H1 (cell line): ENCODE data around the gene BCKDHA. TPM values are rescaled to one million over a fixed set of nuclear protein-coding genes. Genes with fewer than 3 reads are reported as not detected.

Source experiments
- CBX5 ChIP-seq: fragments of 300-800, 300-1000 bp; sonication (generic); IDR thresholded peaks from 2 replicates; pipeline ENCODE4 v1.7.1; 2016; ENCODE audit warnings: antibody characterized with exemption, low read length, low read depth
- E2F6 ChIP-seq: IDR thresholded peaks from 2 replicates; pipeline ENCODE4 v1.6.1; 2012; ENCODE audit warnings: inconsistent platforms
- EP300 ChIP-seq, 2 experiments: IDR thresholded peaks; 1 replicate in 1 of 2; 2 replicates in 1 of 2; pipeline ENCODE4 v1.6.1; 2011 to 2012; ENCODE audit warnings: low read depth in 2 of 2, low read length in 2 of 2, mild to moderate bottlenecking in 2 of 2, borderline replicate concordance in 1 of 2, inconsistent platforms in 1 of 2, moderate library complexity in 1 of 2
- GTF2F1 ChIP-seq: IDR thresholded peaks from 2 replicates; pipeline ENCODE4 v1.6.1; 2012; ENCODE audit warnings: low read depth, low read length, improper control_type of control experiment, borderline replicate concordance
- JUND ChIP-seq: IDR thresholded peaks from 2 replicates; pipeline ENCODE4 v1.6.1; 2011; ENCODE audit warnings: mild to moderate bottlenecking, improper control_type of control experiment, low read length
- PHF8 ChIP-seq: fragments of 200-600 bp; sonication (generic); conservative IDR thresholded peaks from 2 replicates; pipeline ENCODE4 v1.7.1; 2012; ENCODE audit warnings: low read depth, mild to moderate bottlenecking, inconsistent platforms, low read length, moderate library complexity
- POU5F1 ChIP-seq: IDR thresholded peaks from 2 replicates; pipeline ENCODE4 v1.6.1; 2011; ENCODE audit warnings: low read depth, mild to moderate bottlenecking, low read length, moderate library complexity
- RFX5 ChIP-seq: IDR thresholded peaks from 2 replicates; pipeline ENCODE4 v1.6.1; 2011; ENCODE audit warnings: low read depth, low read length, improper control_type of control experiment, borderline replicate concordance
- SIN3A ChIP-seq, 2 experiments: IDR thresholded peaks in 1 of 2; conservative IDR thresholded peaks in 1 of 2; 2 replicates each; pipeline ENCODE4 v1.6.1; 2011 to 2012; ENCODE audit warnings: low read length in 2 of 2, improper control_type of control experiment in 1 of 2, low read depth in 1 of 2, mild to moderate bottlenecking in 1 of 2
- YY1 ChIP-seq: IDR thresholded peaks from 2 replicates; pipeline ENCODE4 v1.6.1; 2011; ENCODE audit warnings: low read depth, mild to moderate bottlenecking, low read length
- polyA plus RNA-seq, 7 experiments: library from polyadenylated mRNA; depleted of rRNA in 3 of 7; stranded (reverse) in 5 of 7; unstranded in 2 of 7; fragments of >200 nt in 5 of 7; fragments of 200-250 nt in 2 of 7; gene quantifications; 1 replicate in 5 of 7; 2 replicates in 1 of 7; 4 replicates in 1 of 7; pipeline versions ENCODE4 v1.2.1 to v1.2.3, GENCODE V29; 2011 to 2013; ENCODE audit warnings: missing spikeins in 2 of 7, mixed read lengths in 2 of 7
- total RNA-seq: library from RNA; stranded (reverse); fragmentation: NEBNext Ultra II Directional; extraction: Animal tissue kit (Norgen Biotek cat#: 25700); gene quantifications from 2 replicates; pipeline ENCODE4 v1.2.1, GENCODE V29; 2021
- TF ChIP-seq, protein P1 (sequence below): fragments of 300-600 bp; sonication (generic); IDR thresholded peaks from 2 replicates; pipeline ENCODE4 v1.7.1; 2012; ENCODE audit warnings: low read length, moderate library complexity, mild to moderate bottlenecking, inconsistent platforms; ENCODE audit not compliant: insufficient replicate concordance

BCKDHA gene
- total and polyA plus RNA-seq, 2 of the 8 experiments (the other 6 are each of a cell fraction or from before 2014, with no cell fraction given), result 14.2 to 69.6 TPM

DNA sequence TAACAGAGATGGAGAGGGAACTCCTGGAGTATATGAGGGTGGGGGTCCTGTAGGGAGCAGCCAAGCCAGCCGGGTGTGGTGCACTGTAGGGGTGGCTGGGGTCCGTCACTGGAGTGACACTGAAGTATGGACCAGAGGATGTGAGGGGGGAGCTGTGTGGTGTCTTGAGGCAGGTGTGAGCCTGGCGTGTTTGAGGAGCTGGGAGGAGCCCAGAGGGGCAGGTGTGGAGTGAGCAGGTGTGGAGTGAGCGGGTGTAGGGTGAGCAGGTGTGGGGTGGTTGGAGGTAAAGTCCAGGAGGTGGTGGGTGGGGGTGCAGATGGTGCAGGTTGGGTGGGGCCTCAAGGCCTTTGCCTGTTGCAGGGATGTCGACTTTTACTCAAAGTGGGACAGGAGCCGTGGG lies 23.7 kb downstream of the BCKDHA start (continued):
- TF ChIP-seq, protein P1, sequence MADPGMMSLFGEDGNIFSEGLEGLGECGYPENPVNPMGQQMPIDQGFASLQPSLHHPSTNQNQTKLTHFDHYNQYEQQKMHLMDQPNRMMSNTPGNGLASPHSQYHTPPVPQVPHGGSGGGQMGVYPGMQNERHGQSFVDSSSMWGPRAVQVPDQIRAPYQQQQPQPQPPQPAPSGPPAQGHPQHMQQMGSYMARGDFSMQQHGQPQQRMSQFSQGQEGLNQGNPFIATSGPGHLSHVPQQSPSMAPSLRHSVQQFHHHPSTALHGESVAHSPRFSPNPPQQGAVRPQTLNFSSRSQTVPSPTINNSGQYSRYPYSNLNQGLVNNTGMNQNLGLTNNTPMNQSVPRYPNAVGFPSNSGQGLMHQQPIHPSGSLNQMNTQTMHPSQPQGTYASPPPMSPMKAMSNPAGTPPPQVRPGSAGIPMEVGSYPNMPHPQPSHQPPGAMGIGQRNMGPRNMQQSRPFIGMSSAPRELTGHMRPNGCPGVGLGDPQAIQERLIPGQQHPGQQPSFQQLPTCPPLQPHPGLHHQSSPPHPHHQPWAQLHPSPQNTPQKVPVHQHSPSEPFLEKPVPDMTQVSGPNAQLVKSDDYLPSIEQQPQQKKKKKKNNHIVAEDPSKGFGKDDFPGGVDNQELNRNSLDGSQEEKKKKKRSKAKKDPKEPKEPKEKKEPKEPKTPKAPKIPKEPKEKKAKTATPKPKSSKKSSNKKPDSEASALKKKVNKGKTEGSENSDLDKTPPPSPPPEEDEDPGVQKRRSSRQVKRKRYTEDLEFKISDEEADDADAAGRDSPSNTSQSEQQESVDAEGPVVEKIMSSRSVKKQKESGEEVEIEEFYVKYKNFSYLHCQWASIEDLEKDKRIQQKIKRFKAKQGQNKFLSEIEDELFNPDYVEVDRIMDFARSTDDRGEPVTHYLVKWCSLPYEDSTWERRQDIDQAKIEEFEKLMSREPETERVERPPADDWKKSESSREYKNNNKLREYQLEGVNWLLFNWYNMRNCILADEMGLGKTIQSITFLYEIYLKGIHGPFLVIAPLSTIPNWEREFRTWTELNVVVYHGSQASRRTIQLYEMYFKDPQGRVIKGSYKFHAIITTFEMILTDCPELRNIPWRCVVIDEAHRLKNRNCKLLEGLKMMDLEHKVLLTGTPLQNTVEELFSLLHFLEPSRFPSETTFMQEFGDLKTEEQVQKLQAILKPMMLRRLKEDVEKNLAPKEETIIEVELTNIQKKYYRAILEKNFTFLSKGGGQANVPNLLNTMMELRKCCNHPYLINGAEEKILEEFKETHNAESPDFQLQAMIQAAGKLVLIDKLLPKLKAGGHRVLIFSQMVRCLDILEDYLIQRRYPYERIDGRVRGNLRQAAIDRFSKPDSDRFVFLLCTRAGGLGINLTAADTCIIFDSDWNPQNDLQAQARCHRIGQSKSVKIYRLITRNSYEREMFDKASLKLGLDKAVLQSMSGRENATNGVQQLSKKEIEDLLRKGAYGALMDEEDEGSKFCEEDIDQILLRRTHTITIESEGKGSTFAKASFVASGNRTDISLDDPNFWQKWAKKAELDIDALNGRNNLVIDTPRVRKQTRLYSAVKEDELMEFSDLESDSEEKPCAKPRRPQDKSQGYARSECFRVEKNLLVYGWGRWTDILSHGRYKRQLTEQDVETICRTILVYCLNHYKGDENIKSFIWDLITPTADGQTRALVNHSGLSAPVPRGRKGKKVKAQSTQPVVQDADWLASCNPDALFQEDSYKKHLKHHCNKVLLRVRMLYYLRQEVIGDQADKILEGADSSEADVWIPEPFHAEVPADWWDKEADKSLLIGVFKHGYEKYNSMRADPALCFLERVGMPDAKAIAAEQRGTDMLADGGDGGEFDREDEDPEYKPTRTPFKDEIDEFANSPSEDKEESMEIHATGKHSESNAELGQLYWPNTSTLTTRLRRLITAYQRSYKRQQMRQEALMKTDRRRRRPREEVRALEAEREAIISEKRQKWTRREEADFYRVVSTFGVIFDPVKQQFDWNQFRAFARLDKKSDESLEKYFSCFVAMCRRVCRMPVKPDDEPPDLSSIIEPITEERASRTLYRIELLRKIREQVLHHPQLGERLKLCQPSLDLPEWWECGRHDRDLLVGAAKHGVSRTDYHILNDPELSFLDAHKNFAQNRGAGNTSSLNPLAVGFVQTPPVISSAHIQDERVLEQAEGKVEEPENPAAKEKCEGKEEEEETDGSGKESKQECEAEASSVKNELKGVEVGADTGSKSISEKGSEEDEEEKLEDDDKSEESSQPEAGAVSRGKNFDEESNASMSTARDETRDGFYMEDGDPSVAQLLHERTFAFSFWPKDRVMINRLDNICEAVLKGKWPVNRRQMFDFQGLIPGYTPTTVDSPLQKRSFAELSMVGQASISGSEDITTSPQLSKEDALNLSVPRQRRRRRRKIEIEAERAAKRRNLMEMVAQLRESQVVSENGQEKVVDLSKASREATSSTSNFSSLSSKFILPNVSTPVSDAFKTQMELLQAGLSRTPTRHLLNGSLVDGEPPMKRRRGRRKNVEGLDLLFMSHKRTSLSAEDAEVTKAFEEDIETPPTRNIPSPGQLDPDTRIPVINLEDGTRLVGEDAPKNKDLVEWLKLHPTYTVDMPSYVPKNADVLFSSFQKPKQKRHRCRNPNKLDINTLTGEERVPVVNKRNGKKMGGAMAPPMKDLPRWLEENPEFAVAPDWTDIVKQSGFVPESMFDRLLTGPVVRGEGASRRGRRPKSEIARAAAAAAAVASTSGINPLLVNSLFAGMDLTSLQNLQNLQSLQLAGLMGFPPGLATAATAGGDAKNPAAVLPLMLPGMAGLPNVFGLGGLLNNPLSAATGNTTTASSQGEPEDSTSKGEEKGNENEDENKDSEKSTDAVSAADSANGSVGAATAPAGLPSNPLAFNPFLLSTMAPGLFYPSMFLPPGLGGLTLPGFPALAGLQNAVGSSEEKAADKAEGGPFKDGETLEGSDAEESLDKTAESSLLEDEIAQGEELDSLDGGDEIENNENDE, result no peak
- TF ChIP-seq RFX5, result no peak
- no peak for TF ChIP-seq GTF2F1
- TF ChIP-seq YY1, result no peak
- no peak for TF ChIP-seq JUND
- TF ChIP-seq CBX5, result no peak
- no peak for TF ChIP-seq EP300 (IDR thresholded peaks at IDR 0.05; ENCODE audit: borderline replicate concordance in 1 of 2, low read depth in 2 of 2, low read length in 2 of 2)
- no peak for TF ChIP-seq SIN3A (conservative IDR thresholded peaks at IDR 0.05 in 1 of 2, IDR thresholded peaks at IDR 0.05 in 1 of 2; ENCODE audit: low read depth in 1 of 2, low read length in 2 of 2)
- no peak for TF ChIP-seq PHF8
- no peak for TF ChIP-seq POU5F1
- TF ChIP-seq E2F6, result no peak
